ENCODE data around the gene CABLES1.
"Not testable (repeated sequence)": the region's sequence is repeated elsewhere in the genome, so short reads cannot be mapped to it uniquely, and the experiment has no call there.

Gene CABLES1

DNA sequence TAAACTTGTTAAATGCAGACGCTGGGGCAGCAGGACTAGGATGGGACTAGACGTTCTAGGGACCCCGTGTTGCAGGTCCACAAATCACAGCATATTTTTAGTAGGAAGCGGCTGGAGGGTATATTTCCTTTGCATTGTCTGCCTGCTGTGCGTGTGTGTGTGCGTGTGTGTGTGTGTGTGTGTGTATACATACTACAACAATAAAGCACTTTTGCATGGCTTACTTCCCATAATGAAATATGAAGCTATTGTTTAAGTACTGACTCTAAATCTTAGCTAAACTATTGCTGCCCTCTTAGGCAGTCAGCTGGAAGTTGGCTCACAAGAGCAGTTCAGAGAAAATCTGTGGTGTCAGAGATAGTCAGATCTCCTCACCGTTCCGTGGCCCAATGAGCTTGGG is 133.4 kb downstream of the CABLES1 start:
- ATAC-seq (ENCODE audit: low read depth) (no peak), DNase-seq (ENCODE audit: low spot score) (no peak)
- Histone ChIP-seq H3K36me3 (ENCODE audit: low read depth) (no peaks in the 10 kb centered on the region), H3K4me3 (ENCODE audit: severe bottlenecking) (no peak overlapping the region), H3K27ac (ENCODE audit: poor library complexity, severe bottlenecking) (no peak overlapping the region), H3K27me3 (ENCODE audit: insufficient read depth, poor library complexity, severe bottlenecking) (no peaks in the 10 kb centered on the region), H3K9me3 (ENCODE audit: severe bottlenecking) (peaks cover 4% of the 10 kb centered on the region), H3K4me1 (ENCODE audit: insufficient read depth, poor library complexity, severe bottlenecking) (no peaks in the 10 kb centered on the region)
- TF ChIP-seq, protein P1, sequence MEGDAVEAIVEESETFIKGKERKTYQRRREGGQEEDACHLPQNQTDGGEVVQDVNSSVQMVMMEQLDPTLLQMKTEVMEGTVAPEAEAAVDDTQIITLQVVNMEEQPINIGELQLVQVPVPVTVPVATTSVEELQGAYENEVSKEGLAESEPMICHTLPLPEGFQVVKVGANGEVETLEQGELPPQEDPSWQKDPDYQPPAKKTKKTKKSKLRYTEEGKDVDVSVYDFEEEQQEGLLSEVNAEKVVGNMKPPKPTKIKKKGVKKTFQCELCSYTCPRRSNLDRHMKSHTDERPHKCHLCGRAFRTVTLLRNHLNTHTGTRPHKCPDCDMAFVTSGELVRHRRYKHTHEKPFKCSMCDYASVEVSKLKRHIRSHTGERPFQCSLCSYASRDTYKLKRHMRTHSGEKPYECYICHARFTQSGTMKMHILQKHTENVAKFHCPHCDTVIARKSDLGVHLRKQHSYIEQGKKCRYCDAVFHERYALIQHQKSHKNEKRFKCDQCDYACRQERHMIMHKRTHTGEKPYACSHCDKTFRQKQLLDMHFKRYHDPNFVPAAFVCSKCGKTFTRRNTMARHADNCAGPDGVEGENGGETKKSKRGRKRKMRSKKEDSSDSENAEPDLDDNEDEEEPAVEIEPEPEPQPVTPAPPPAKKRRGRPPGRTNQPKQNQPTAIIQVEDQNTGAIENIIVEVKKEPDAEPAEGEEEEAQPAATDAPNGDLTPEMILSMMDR (IDR thresholded peaks at IDR 0.05; ENCODE audit: poor library complexity, severe bottlenecking): no peak

DNA sequence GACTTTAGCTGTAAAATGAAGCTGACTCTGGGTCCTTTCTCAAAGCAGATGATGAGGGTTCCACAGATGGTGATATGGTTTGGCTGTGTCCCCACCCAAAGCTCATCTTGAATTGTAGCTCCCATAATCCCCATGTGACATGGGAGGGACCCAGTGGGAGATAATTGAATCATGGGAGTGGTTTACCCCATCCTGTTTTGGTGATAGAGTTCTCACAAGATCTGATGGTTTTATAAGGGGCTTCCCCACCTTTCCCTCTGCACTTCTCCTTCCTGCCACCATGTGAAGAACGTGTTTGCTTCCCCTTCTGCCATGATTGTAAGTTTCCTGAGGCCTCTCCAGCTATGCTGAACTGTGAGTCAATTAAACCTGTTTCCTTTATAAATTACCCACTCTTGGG is 133.8 kb downstream of the CABLES1 start:
- H3K4me3 ChIP-seq (ENCODE audit: severe bottlenecking); H3K27ac ChIP-seq (ENCODE audit: poor library complexity, severe bottlenecking); ATAC-seq (ENCODE audit: low read depth); DNase-seq (ENCODE audit: low spot score); H3K36me3 ChIP-seq (ENCODE audit: low read depth); H3K4me1 ChIP-seq (ENCODE audit: insufficient read depth, poor library complexity, severe bottlenecking); H3K9me3 ChIP-seq (ENCODE audit: severe bottlenecking); H3K27me3 ChIP-seq (ENCODE audit: insufficient read depth, poor library complexity, severe bottlenecking): not testable (repeated sequence)

DNA sequence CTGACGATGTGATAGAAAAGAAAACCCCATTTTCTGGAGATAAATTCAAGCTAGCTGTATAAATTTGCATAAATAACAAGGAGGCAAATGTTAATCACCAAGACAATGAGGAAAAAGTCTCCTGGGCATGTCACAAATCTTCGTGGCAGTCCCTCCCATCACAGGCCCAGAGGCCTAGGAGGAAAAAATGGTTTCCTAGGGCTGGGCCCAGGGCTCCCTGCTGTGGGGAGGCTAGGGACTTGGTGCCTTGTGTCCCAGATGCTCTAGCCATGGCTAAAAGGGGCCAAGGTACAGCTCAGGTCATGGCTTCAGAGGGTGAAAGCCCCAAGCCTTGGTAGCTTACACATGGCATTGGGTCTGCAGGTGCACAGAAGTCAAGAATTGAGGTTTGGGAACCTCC is 134.6 kb downstream of the CABLES1 start:
- TF ChIP-seq, protein P1 (IDR thresholded peaks at IDR 0.05; ENCODE audit: poor library complexity, severe bottlenecking): no peak
- DNase-seq (ENCODE audit: low spot score) (no peak), ATAC-seq (ENCODE audit: low read depth) (no peak)
- Histone ChIP-seq H3K4me3 (ENCODE audit: severe bottlenecking) (no peak overlapping the region), H3K9me3 (ENCODE audit: severe bottlenecking) (peaks cover 4% of the 10 kb centered on the region), H3K27me3 (ENCODE audit: insufficient read depth, poor library complexity, severe bottlenecking) (no peaks in the 10 kb centered on the region), H3K36me3 (ENCODE audit: low read depth) (no peaks in the 10 kb centered on the region), H3K27ac (ENCODE audit: poor library complexity, severe bottlenecking) (no peak overlapping the region), H3K4me1 (ENCODE audit: insufficient read depth, poor library complexity, severe bottlenecking) (no peaks in the 10 kb centered on the region)

DNA sequence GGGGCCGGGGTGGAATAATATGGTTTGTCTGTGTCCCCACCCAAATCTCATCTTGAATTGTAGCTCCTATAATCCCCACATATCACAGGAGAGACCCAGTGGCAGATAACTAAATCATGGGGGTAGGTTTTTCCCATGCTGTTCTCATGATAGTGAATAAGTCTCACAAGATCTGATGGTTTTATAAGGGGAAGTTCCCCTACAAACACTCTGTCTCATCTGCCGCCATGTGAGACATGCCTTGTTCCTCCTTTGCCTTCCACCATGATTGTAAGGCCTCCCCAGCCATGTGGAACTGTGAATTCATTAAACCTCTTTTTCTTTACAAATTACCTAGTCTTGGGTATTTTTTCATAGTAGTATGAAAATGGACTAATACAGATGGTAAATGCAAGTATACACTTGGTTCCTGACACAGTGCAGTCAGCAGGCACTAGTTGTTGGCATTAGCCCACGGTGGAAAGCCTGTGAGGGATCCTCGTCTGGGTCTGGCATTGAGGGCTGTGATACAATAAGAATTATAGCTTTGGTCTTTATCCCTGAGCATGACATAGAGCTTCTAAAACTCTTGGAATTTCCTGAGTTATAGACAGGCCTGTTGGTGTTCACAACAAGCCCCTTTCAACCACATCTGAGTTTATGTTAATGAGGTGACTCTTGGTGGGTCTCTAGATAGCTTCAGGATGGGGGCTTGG is 135.8 kb downstream of the CABLES1 start:
- DNase-seq (ENCODE audit: low spot score) (no peak), ATAC-seq (ENCODE audit: low read depth) (no peak)
- Histone ChIP-seq H3K4me3 (ENCODE audit: severe bottlenecking) (no peak overlapping the region), H3K4me1 (ENCODE audit: insufficient read depth, poor library complexity, severe bottlenecking) (no peaks in the 10 kb centered on the region), H3K9me3 (ENCODE audit: severe bottlenecking) (peaks cover 4% of the 10 kb centered on the region), H3K27me3 (ENCODE audit: insufficient read depth, poor library complexity, severe bottlenecking) (no peaks in the 10 kb centered on the region), H3K27ac (ENCODE audit: poor library complexity, severe bottlenecking) (no peak overlapping the region), H3K36me3 (ENCODE audit: low read depth) (no peaks in the 10 kb centered on the region)
- TF ChIP-seq, protein P1 (IDR thresholded peaks at IDR 0.05; ENCODE audit: poor library complexity, severe bottlenecking): no peak

DNA sequence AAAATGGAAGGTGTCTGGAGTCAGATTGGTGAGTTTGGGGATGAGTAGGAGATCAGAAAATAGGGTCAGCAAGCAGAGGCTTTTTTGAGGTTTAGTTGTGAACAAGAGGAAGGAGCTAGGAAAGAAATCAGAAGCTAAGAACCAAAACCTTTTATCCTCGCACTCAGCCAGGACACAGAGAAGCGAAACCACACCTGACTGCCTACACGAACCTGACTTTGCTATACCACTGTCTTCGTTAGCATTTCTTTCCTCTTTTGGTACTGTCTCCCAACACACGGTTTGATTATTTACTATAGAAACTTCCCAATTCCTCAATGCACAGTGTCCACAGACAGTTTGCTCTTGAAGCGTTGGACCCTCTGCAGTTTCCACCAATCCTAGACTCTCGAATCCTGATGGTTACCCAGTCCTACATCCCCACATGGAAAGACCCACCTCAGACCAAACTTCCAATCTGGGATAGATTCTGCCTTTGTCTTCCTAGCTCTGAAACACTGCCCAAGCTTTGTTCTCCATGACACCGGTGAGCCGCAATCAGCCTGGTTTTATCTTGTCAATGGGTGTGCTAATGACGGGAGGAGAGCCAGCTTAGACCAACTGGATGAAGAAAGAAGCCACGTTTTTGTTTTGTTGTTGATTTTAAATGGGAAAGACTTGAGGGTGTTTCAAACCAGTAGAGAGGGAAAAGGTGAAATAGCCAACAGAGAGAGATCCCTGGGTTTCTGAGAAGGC is 137.4 kb downstream of the CABLES1 start:
- no peaks in the 10 kb centered on the region for H3K36me3 ChIP-seq (ENCODE audit: low read depth)

More for the DNA sequence above, 137.4 kb downstream of the CABLES1 start:
- TF ChIP-seq, protein P1 (IDR thresholded peaks at IDR 0.05; ENCODE audit: poor library complexity, severe bottlenecking): no peak
- DNase-seq (ENCODE audit: low spot score): no peak
- Histone ChIP-seq H3K4me3 (ENCODE audit: severe bottlenecking) (no peak overlapping the region), H3K4me1 (ENCODE audit: insufficient read depth, poor library complexity, severe bottlenecking) (no peaks in the 10 kb centered on the region), H3K27ac (ENCODE audit: poor library complexity, severe bottlenecking) (no peak overlapping the region), H3K9me3 (ENCODE audit: severe bottlenecking) (peaks cover 4% of the 10 kb centered on the region), H3K27me3 (ENCODE audit: insufficient read depth, poor library complexity, severe bottlenecking) (no peaks in the 10 kb centered on the region)
- no peak for ATAC-seq (ENCODE audit: low read depth)

Measured in RWPE2 (cell line).